Mucosa of stomach (tissue), 1 donor: ENCODE measurements around the gene HACE1.
"Not testable (repeated sequence)": the region's sequence is repeated elsewhere in the genome, so short reads cannot be mapped to it uniquely, and the experiment has no call there.

ENCODE experiments used
- H3K27me3 ChIP-seq: one replicate; pipeline ENCODE4 v1.7.0; 2013; ENCODE audit warnings: mild to moderate bottlenecking, low read length; ENCODE audit not compliant: control insufficient read depth, insufficient read depth
- H3K36me3 ChIP-seq: one replicate; pipeline ENCODE4 v1.7.0; 2013; ENCODE audit warnings: low read length; ENCODE audit not compliant: control insufficient read depth, insufficient read depth
- H3K4me1 ChIP-seq: one replicate; pipeline ENCODE4 v1.7.0; 2013; ENCODE audit warnings: mild to moderate bottlenecking, low read length; ENCODE audit not compliant: control insufficient read depth, insufficient read depth
- H3K4me3 ChIP-seq: one replicate; pipeline ENCODE4 v1.7.0; 2013; ENCODE audit warnings: low read length
- H3K9ac ChIP-seq: one replicate; pipeline ENCODE4 v1.7.0; 2013; ENCODE audit warnings: mild to moderate bottlenecking, low read length, moderate library complexity
- H3K9me3 ChIP-seq: one replicate; pipeline ENCODE4 v1.7.0; 2013; ENCODE audit warnings: mild to moderate bottlenecking, low read length, moderate library complexity; ENCODE audit not compliant: control insufficient read depth
- donor health status: Pancreatic carcinoma.

Gene HACE1

DNA sequence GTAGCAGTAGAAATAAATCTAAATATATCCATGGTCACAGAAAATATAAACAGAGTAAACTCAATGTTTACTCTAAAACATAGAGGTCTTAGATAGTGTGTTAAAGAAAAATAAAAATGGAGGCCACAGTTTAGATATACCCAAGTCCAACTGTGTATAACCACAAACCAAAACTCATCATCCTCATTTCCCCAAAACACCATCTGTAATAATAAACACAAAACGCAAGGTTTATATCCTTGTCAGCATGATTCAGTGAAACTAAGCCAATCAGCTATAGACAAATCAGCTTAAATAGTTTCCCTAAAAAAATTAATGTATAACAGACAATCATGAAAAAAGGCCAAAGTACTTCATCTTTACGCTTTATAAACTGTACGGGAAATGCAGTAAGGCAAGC, 2.7 kb upstream of the HACE1 start:
- Histone ChIP-seq H3K4me1 (peaks cover 6% of the 10 kb centered on the region), H3K9ac (no peak overlapping the region), H3K36me3 (no peaks in the 10 kb centered on the region), H3K9me3 (no peaks in the 10 kb centered on the region), H3K27me3 (no peaks in the 10 kb centered on the region), H3K4me3 (no peak overlapping the region)

DNA sequence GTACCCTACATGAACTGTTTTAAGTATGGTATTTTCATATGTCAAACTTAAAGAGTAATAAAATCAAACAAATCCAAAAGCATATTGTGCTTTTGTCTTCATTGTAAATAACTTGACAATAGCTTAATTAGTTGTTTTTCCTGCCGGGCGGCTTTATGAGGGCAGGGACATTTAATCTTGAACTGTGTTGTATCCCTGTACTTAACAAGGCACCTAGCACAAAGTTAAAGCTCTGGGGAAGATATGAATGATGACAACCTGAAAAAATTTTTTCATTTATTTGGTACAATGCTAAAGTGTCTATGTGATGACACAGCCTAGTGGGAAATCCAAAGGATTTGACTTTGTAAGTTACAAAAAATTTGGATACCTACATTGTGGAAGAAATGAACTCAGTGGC, 502 bp upstream of the HACE1 start:
- no peaks in the 10 kb centered on the region for H3K27me3 ChIP-seq

DNA sequence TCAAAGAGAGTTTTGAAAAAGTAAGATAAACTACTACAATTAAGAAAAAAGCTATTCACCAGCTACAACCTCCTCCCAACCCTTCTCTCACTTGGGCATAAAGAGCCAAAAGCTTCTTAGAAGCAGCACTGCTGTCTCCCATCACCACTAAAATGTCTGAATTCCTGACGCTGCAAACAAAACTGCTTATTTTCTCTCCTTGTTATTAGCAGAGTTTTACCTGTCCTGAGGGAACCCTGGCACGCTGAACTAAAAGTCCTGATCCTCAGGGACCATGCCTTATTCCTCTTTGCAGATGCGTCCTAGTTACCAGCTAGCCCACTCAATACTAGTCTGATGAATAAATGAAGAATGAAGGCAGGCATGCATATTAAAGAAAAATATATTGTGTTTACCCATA, 1.1 kb downstream of the HACE1 start:
- H3K9me3 ChIP-seq: no peaks in the 10 kb centered on the region
- no peaks in the 10 kb centered on the region for H3K27me3 ChIP-seq
- no peaks in the 10 kb centered on the region for H3K36me3 ChIP-seq
- H3K4me1 ChIP-seq: peaks cover 6% of the 10 kb centered on the region
- H3K4me3 ChIP-seq: no peak overlapping the region
- peak overlapping the region; percentile 81 for H3K9ac ChIP-seq

More for the DNA sequence above, 502 bp upstream of the HACE1 start:
- Histone ChIP-seq H3K4me3 (peak overlapping the region; percentile 80), H3K36me3 (no peaks in the 10 kb centered on the region), H3K9me3 (no peaks in the 10 kb centered on the region), H3K9ac (peak overlapping the region; percentile 81), H3K4me1 (peaks cover 6% of the 10 kb centered on the region)

DNA sequence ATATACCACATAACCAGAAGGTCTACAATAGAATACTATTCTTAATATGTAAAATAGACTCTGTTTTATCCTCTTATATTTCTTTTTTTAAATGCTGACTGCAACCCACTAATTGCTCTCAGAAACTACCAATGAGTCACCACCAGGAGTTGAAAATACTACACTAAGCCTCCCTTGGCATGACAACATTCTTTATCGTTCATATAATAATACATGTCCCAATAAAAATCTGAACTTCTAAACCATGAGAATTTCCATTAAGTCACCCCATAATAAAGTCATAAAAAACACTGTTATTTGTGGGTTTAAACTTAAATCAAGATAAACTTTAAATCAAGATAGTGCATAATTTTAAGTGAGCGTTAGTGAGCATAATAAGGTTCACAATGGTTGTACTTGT, 4.2 kb downstream of the HACE1 start:
- no peaks in the 10 kb centered on the region for H3K9me3 ChIP-seq
- H3K36me3 ChIP-seq: no peaks in the 10 kb centered on the region
- no peak overlapping the region for H3K9ac ChIP-seq
- peaks cover 6% of the 10 kb centered on the region for H3K4me1 ChIP-seq
- no peak overlapping the region for H3K4me3 ChIP-seq
- no peaks in the 10 kb centered on the region for H3K27me3 ChIP-seq

DNA sequence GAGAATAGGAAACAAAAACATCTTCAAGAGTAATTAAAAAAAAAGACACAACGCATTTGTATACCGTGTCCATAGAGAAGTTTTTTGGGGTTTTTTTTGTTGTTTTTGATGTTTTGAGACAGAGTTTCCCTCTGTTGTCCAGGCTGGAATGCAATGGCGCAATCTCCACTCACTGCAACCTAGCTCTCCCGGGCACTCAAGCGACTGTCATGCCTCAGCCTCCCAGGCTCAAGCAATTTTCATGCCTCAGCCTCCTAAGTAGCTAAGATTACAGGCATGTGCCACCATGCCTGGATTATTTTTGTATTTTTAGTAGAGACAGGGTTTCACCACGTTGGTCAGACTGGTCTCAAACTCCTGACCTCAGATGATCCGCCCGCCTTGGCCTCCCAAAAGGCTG, 12.0 kb downstream of the HACE1 start:
- not testable (repeated sequence) for H3K4me1 ChIP-seq, H3K4me3 ChIP-seq, H3K27me3 ChIP-seq, H3K9me3 ChIP-seq, H3K36me3 ChIP-seq, H3K9ac ChIP-seq

DNA sequence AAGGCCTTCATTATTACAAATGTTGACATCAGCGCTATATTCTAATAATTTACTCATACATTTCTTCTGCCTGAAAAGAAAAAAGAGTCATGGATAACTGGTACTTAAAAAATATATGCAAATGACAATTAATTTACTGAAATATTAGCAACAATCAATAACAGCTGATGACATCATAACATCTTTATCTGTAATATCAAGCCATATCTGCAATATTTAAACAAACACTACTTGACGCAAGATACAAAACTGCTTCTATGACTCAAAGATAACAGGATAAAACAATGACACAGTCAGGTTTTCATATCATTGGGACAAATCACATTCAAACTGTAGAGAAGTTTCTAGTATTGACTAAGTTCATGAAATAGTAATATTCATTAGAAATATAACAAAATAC, 16.5 kb downstream of the HACE1 start:
- H3K36me3 ChIP-seq: no peaks in the 10 kb centered on the region
- H3K9me3 ChIP-seq: no peaks in the 10 kb centered on the region

DNA sequence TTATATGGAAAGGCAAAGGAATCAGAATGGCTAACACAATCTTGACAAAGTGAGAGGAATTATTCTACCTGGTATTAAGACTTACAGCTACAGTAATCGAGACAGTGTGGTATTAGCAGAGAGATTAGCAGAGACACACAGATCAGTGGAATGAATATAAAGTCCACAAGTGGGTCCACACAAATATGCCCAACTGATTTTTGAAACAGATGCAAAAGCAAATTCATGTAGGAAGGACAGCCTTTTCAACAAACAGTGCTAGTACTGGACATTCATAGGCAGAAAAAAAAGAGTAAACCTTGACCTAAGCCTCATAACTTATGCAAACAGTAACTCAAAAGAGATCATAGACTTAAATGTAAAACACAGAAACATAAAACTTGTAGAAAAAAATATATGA, 22.6 kb downstream of the HACE1 start:
- Histone ChIP-seq H3K36me3 (no peaks in the 10 kb centered on the region), H3K4me1 (no peaks in the 10 kb centered on the region), H3K9me3 (no peaks in the 10 kb centered on the region), H3K9ac (no peak overlapping the region), H3K27me3 (no peaks in the 10 kb centered on the region), H3K4me3 (no peak overlapping the region)

More for the DNA sequence above, 16.5 kb downstream of the HACE1 start:
- Histone ChIP-seq H3K27me3 (no peaks in the 10 kb centered on the region), H3K4me1 (no peaks in the 10 kb centered on the region), H3K9ac (no peak overlapping the region), H3K4me3 (no peak overlapping the region)

DNA sequence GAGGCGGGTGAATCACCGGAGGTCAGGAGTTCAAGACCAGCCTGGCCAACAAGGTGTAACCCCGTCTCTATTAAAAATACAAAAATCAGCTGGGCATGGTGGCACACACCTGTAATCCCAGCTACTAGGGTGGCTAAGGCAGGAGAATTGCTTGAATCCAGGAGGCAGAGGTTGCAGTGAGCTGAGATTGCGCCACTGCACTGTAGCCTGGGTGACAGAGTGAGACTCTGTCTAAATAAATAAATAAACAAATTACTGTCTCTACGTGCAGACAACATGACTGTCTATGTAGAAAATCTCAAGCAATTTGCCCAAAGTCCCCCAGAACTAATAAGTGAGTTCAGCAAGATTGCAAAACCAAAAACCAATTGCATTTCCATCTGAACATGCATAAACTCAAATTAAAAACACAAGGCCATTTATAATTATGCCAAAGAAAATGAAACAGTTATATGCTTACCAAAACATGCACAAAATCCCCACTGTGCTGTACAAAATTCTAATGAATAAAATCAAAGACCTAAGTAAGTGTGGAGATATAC, 23.2 kb downstream of the HACE1 start:
- not testable (repeated sequence) for H3K36me3 ChIP-seq, H3K27me3 ChIP-seq, H3K4me3 ChIP-seq, H3K9ac ChIP-seq, H3K4me1 ChIP-seq, H3K9me3 ChIP-seq

DNA sequence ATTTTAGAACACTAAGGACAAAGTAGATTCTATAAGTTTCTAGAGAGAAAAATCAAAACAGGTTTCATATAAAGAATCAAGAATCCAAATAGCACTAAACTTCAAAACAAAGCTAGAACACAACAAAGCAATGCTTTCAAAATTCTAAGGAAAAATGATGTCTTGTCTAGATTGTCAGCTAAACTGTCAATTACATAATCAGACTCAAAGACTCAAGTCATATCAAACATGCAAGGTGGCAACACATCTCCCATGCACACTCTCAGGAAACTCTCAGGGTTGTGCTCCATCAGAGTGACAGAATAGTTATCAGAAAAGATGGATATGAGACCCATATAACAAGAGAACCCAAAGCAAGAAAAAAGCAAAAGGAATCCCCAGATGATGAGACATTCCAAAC, 23.9 kb downstream of the HACE1 start:
- Histone ChIP-seq H3K9me3 (no peaks in the 10 kb centered on the region), H3K4me3 (no peak overlapping the region), H3K9ac (no peak overlapping the region), H3K27me3 (no peaks in the 10 kb centered on the region), H3K4me1 (no peaks in the 10 kb centered on the region), H3K36me3 (no peaks in the 10 kb centered on the region)

DNA sequence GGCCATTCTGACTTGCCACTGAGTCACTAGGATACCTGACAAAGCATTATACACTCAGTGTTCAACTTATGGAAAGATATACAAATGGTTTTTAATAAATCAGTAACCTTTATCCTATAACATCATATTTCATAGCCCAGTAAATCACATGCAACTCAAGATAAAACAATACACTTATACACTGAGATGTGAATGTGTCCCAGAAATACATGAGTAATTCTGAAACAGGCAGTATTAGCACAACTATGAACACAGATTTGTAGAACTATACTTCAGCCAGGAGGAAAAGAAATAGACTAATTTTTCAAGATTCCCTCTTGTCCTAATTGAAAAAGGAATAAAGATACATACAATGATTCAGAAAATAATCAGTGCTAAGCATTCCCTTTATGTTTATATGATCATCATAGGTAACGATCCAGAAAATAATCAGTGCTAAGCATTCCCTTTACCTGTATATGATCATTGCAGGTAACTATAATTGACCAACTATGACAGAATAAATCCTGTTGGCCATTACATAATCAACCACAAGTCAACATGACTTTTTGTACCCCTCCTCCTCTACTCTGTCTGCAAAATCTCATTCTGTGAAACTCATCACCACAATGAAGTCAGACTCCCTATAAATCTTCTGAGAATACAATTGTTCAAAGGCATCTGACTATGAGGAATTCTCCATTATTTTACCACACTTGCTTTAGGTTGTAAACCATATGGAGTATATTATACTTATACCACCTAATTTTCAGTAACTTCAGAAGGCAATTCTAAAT, 30.3 kb downstream of the HACE1 start:
- Histone ChIP-seq H3K4me3 (no peak overlapping the region), H3K36me3 (no peaks in the 10 kb centered on the region), H3K27me3 (no peaks in the 10 kb centered on the region), H3K9ac (no peak overlapping the region), H3K4me1 (no peaks in the 10 kb centered on the region), H3K9me3 (no peaks in the 10 kb centered on the region)

DNA sequence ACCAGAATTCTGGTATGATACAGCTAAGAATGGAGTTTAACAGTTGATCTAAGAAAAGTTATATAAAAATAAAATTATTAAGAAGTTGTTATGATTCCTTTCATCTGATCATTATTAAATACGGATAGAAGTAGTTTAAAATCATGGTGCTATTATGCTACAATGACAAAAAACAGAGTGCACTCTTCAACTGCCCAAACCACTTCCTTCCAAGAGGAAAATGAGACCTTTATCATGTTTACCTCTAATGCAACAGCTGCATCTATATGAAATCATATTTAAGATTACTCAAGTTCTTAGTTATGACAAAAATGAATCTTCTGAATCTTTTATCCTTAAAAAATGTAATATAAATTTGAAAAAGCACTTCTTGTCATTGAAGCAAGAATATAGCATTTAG, 31.2 kb downstream of the HACE1 start:
- H3K36me3 ChIP-seq: no peaks in the 10 kb centered on the region
- no peaks in the 10 kb centered on the region for H3K9me3 ChIP-seq
- H3K27me3 ChIP-seq: no peaks in the 10 kb centered on the region
- no peak overlapping the region for H3K4me3 ChIP-seq
- H3K9ac ChIP-seq: no peak overlapping the region
- no peaks in the 10 kb centered on the region for H3K4me1 ChIP-seq

DNA sequence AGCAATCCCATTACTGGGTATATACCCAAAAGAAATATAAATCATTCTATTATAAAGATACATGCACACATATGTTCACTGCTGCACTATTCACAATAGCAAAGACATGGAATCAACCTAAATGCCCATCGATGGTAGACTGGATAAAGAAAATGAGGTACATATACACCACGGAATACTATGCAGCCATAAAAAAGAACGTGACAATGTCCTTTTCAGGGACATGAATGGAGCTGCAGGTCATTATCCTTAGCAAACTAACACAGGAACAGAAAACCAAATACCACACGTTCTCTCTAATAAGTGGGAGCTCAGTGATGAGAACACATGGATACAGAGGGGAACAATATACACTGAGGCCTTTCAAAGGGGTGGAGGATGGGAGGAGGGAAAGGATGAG, 38.9 kb downstream of the HACE1 start:
- not testable (repeated sequence) for H3K9me3 ChIP-seq, H3K36me3 ChIP-seq, H3K4me3 ChIP-seq, H3K9ac ChIP-seq, H3K27me3 ChIP-seq, H3K4me1 ChIP-seq

DNA sequence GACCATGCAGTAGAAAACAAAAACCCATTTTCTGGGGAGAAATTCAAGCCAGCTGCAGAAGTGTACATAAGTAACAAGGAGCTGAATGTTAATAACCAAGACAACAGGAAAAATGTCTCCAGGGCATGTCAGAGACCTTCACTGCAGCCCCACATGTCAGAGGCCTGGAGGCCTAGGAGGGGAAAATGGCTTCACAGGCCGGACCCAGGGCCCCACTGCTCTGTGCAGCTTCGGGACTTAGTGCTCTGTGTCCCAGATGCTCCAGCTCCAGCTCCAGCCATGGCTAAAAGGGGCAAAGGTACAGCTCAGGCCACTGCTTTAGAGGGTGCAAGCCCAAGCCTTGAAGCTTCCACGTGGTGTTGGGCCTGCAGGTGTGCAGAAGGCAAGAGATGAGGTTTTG, 43.6 kb downstream of the HACE1 start:
- no peaks in the 10 kb centered on the region for H3K27me3 ChIP-seq
- no peaks in the 10 kb centered on the region for H3K9me3 ChIP-seq
- no peak overlapping the region for H3K4me3 ChIP-seq
- H3K4me1 ChIP-seq: no peaks in the 10 kb centered on the region
- no peaks in the 10 kb centered on the region for H3K36me3 ChIP-seq
- no peak overlapping the region for H3K9ac ChIP-seq
